ENCODE measurements around the gene TYW3. TPM values are rescaled to one million over a fixed set of nuclear protein-coding genes. Genes with fewer than 3 reads are reported as not detected.

TYW3 gene
- total RNA-seq (2013), result 14.0 TPM
- polyA plus RNA-seq (1 to 10 TPM; 5.0 to 6.0 (median 5.2) TPM), polyA minus RNA-seq (2.6 and 2.9 TPM in 2 replicates), total RNA-seq (2.4 to 20.2 (median 11.2) reads per million in 11 experiments)

DNA sequence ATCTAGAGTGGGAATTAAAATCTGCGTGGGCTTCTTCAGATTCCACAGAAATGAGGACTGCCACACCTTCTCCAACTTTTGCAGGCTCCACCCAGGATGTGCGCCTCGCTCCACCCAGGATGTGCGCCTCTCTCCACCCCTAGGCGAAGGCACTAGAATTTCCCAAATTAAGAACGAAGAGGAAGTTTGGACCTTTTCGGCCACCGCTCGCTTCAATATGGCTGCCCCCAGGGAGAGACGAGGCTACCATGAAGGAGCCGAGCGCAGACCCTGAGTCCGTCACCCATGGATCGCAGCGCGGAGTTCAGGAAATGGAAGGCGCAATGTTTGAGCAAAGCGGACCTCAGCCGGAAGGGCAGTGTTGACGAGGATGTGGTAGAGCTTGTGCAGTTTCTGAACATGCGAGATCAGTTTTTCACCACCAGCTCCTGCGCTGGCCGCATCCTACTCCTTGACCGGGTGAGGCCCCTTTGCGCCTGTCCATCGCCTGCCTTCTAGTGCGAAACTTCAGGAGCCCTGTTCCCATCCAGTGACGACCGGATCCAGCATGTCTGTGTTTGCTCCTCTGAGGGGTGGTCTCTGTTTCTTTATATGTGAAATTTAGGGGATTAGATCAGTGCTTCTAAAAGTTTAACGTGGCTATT, at the start of gene TYW3, which contains the start of gene CRYZ:
TSS of gene TYW3 (plus strand) at position 193 of the 644 bp plus-strand sequence. CDS start at position 286, 93 bp downstream.
TSS of gene CRYZ (minus strand) at position 91 of the 644 bp plus-strand sequence. CDS start 8,229 bp downstream, outside the sequence.
- WGBS (ENCODE audit: insufficient coverage), result under 1% methylated on average over 28 of the region's 30 CpGs
- Histone ChIP-seq H3K27me3 (ENCODE audit: control insufficient read depth in 2 of 2, insufficient read depth in 2 of 2, low read length in 2 of 2) (no peaks in the 10 kb centered on the region), H3K79me2 (ENCODE audit: insufficient read depth, low read length) (peaks cover 8% of the 10 kb centered on the region), H3K4me3 (replicated peaks in 1 of 3; ENCODE audit: low read depth in 2 of 3, low read length in 3 of 3) (peak within 1 kb of the TSS; percentile 69 to 96 (median 90)), H3K9me3 (replicated peaks in 1 of 2; ENCODE audit: control insufficient read depth in 1 of 2, insufficient read depth in 1 of 2, low read length in 2 of 2) (peaks cover 0 to 3% of the 10 kb centered on the region in 2 donors), H3K27ac (ENCODE audit: low read depth in 1 of 2, low read length in 2 of 2) (peak within 1 kb of the TSS; percentile 76 to 91), H4K20me1 (ENCODE audit: insufficient read depth, low read length) (no peaks in the 10 kb centered on the region), H3K4me1 (ENCODE audit: control insufficient read depth in 1 of 2, insufficient read depth in 2 of 2, low read length in 2 of 2) (peaks cover 9 to 23% of the 10 kb centered on the region in 2 donors), H2AFZ (ENCODE audit: insufficient read depth, low read depth, low read length, poor library complexity, severe bottlenecking) (peak within 1 kb of the TSS; percentile 96), H3K9ac (ENCODE audit: insufficient read depth, low read length, poor library complexity, severe bottlenecking) (peak within 1 kb of the TSS; percentile 77), H3K36me3 (replicated peaks in 1 of 2; ENCODE audit: control insufficient read depth in 1 of 2, insufficient read depth in 2 of 2, low read length in 2 of 2) (peaks cover 16% of the 10 kb centered on the region in 2 donors), H3K4me2 (replicated peaks; ENCODE audit: extremely low read depth, low read length, poor library complexity, severe bottlenecking) (peak within 1 kb of the TSS; percentile 88)
- H3K4me1 Mint-ChIP-seq, result peaks cover 15% of the 10 kb centered on the region
- H3K36me3 Mint-ChIP-seq, result peaks cover 16 to 20% of the 10 kb centered on the region in 2 donors
- intact Hi-C loops (cut with micrococcal nuclease), result no loop called here
- H3K27me3 Mint-ChIP-seq (ENCODE audit: low read depth in 3 of 3), result peaks cover 0 to 2% (median 0%) of the 10 kb centered on the region in 3 donors
- DNase-seq, result peak; percentile 75 to 78 (median 76)
- TF ChIP-seq, protein P1, sequence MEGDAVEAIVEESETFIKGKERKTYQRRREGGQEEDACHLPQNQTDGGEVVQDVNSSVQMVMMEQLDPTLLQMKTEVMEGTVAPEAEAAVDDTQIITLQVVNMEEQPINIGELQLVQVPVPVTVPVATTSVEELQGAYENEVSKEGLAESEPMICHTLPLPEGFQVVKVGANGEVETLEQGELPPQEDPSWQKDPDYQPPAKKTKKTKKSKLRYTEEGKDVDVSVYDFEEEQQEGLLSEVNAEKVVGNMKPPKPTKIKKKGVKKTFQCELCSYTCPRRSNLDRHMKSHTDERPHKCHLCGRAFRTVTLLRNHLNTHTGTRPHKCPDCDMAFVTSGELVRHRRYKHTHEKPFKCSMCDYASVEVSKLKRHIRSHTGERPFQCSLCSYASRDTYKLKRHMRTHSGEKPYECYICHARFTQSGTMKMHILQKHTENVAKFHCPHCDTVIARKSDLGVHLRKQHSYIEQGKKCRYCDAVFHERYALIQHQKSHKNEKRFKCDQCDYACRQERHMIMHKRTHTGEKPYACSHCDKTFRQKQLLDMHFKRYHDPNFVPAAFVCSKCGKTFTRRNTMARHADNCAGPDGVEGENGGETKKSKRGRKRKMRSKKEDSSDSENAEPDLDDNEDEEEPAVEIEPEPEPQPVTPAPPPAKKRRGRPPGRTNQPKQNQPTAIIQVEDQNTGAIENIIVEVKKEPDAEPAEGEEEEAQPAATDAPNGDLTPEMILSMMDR (IDR thresholded peaks at IDR 0.05), result no peak
- H3K4me3 Mint-ChIP-seq, result peak within 1 kb of the TSS; percentile 99 to 100
- peak within 1 kb of the TSS; percentile 92 to 99 (median 96) for H3K27ac Mint-ChIP-seq
- peaks cover 0 to 4% (median 2%) of the 10 kb centered on the region in 7 donors for H3K9me3 Mint-ChIP-seq

DNA sequence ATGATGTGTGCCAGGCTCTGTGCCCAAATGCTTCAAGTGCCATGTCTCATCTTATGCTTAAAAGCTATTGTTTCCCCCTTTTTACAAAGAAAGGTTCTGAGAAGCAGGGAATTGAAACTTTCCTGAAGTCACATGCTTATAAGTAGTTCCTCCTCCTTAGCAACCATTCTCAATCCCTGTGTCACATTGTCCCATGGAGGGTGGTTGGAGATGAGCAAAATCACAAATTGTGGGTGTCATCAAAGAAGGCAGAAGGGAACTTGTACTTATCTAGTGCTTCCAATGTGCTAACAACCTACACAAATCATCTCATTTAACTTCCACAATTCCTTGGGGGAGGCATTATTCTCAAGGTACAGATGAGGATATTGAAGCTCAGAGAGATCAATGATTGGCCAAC, 49.3 kb upstream of the TYW3 start:
- Mint-ChIP-seq H3K27me3 (ENCODE audit: low read depth in 3 of 3) (peaks cover 0 to 2% (median 0%) of the 10 kb centered on the region in 3 donors), H3K9me3 (peaks cover 0 to 3% (median 0%) of the 10 kb centered on the region in 7 donors), H3K4me1 (no peaks in the 10 kb centered on the region), H3K27ac (no peak overlapping the region), H3K36me3 (no peaks in the 10 kb centered on the region), H3K4me3 (no peak overlapping the region)
- Histone ChIP-seq H3K36me3 (replicated peaks in 1 of 2; ENCODE audit: control insufficient read depth in 1 of 2, insufficient read depth in 2 of 2, low read length in 2 of 2) (no peaks in the 10 kb centered on the region), H3K9me3 (replicated peaks in 1 of 2; ENCODE audit: control insufficient read depth in 1 of 2, insufficient read depth in 1 of 2, low read length in 2 of 2) (no peaks in the 10 kb centered on the region), H4K20me1 (ENCODE audit: insufficient read depth, low read length) (no peaks in the 10 kb centered on the region), H3K4me2 (replicated peaks; ENCODE audit: extremely low read depth, low read length, poor library complexity, severe bottlenecking) (no peak overlapping the region), H3K4me3 (replicated peaks in 1 of 3; ENCODE audit: low read depth in 2 of 3, low read length in 3 of 3) (no peak overlapping the region), H3K27me3 (ENCODE audit: control insufficient read depth in 2 of 2, insufficient read depth in 2 of 2, low read length in 2 of 2) (no peaks in the 10 kb centered on the region), H3K27ac (ENCODE audit: low read depth in 1 of 2, low read length in 2 of 2) (no peak overlapping the region), H3K9ac (ENCODE audit: insufficient read depth, low read length, poor library complexity, severe bottlenecking) (no peak overlapping the region), H2AFZ (ENCODE audit: insufficient read depth, low read depth, low read length, poor library complexity, severe bottlenecking) (no peak overlapping the region), H3K79me2 (ENCODE audit: insufficient read depth, low read length) (no peaks in the 10 kb centered on the region), H3K4me1 (ENCODE audit: control insufficient read depth in 1 of 2, insufficient read depth in 2 of 2, low read length in 2 of 2) (no peaks in the 10 kb centered on the region)
- intact Hi-C loops (cut with micrococcal nuclease), result no loop called here
- no peak for DNase-seq
- TF ChIP-seq, protein P1 (IDR thresholded peaks at IDR 0.05), result no peak
